HCT116 (cell line): ENCODE measurements around the gene BICD1. TPM values are rescaled to one million over a fixed set of nuclear protein-coding genes. Genes with fewer than 3 reads are reported as not detected.

ENCODE experiments used
- ATAC-seq: fragments of 200-7000 bp; cut with Tn5 transposase; 2 replicates; pipeline ENCODE4 v1.9.1; 2020; ENCODE audit warnings: mild to moderate bottlenecking, moderate library complexity
- BruUV-seq: library from RNA; stranded (reverse); fragments of 400-500 nt; replicated peaks from 2 replicates; lab custom pipeline; 2021; lab: Mats Ljungman, UMichigan
- CTCF ChIA-PET: fragments of 300-600 bp; sonication (Branson Sonifier 250); formaldehyde crosslinking; loops from one replicate; lab custom pipeline; 2021; ENCODE audit warnings: antibody characterized with exemption; lab: Charles Lee
- POLR2A ChIA-PET: fragments of 300-600, 350-600 bp; sonication (Branson Sonifier 250); formaldehyde crosslinking; loops from one replicate; lab custom pipeline; 2021; ENCODE audit warnings: antibody characterized with exemption; lab: Charles Lee
- RAD21 ChIA-PET, 2 experiments: fragments of 300-600 bp; sonication (Branson Sonifier 250); formaldehyde crosslinking; loops; one replicate each; lab custom pipeline; 2023; ENCODE audit warnings: low total read pairs in 2 of 2; ENCODE audit not compliant: uncharacterized antibody in 2 of 2, unreplicated experiment in 2 of 2, low non-redundant PET in 1 of 2; lab: Charles Lee
- DNase-seq: peaks from one replicate; pipeline ENCODE4 v3.0.0-alpha.2; 2010; ENCODE audit warnings: low read depth, low spot score
- H2AFZ ChIP-seq: fragments of 200-600 bp; shearing (Covaris generic), sonication (generic); 2 replicates; pipeline ENCODE4 v1.6.1; 2017; ENCODE audit warnings: low read depth, mixed run types, mixed read lengths, antibody characterized with exemption, low read length; ENCODE audit not compliant: poor library complexity, severe bottlenecking
- H3K27ac ChIP-seq: 2 replicates; pipeline ENCODE4 v1.5.1; 2012; ENCODE audit warnings: low read depth, low read length
- H3K27me3 ChIP-seq: fragments of 200-600 bp; sonication (generic); 2 replicates; pipeline ENCODE4 v1.6.1; 2016; ENCODE audit warnings: mixed run types, low read length, mixed read lengths; ENCODE audit not compliant: insufficient read depth
- H3K36me3 ChIP-seq, 2 experiments: fragments of 200-500 bp in 1 of 2; fragments of 200-600 bp in 1 of 2; sonication (Bioruptor generic) in 1 of 2; sonication (generic) in 1 of 2; 2 replicates each; pipeline versions ENCODE4 v1.5.1 to v1.6.1; 2014 to 2016; ENCODE audit warnings: low read length in 2 of 2, inconsistent platforms in 1 of 2, mixed read lengths in 1 of 2, mixed run types in 1 of 2; ENCODE audit not compliant: insufficient read depth in 2 of 2, control insufficient read depth in 1 of 2
- H3K4me1 ChIP-seq, 2 experiments: fragments of 200-600 bp in 1 of 2; sonication (generic) in 1 of 2; 2 replicates each; pipeline versions ENCODE4 v1.5.1 to v1.6.1; 2012 to 2017; ENCODE audit warnings: low read length in 2 of 2, inconsistent platforms in 1 of 2, mild to moderate bottlenecking in 1 of 2, mixed read lengths in 1 of 2, mixed run types in 1 of 2, moderate library complexity in 1 of 2; ENCODE audit not compliant: insufficient read depth in 2 of 2, control insufficient read depth in 1 of 2
- H3K4me2 ChIP-seq: fragments of 200-600 bp; sonication (generic); 2 replicates; pipeline ENCODE4 v1.6.1; 2017; ENCODE audit warnings: mixed run types, low read length, mixed read lengths
- H3K4me3 ChIP-seq, 2 experiments: fragments of 200-600 bp in 1 of 2; sonication (generic) in 1 of 2; replicated peaks in 1 of 2; 2 replicates each; pipeline ENCODE4 v1.5.1; 2011 to 2016; ENCODE audit warnings: low read length in 2 of 2, control low read depth in 1 of 2, low read depth in 1 of 2, mild to moderate bottlenecking in 1 of 2, mixed read lengths in 1 of 2, mixed run types in 1 of 2
- H3K79me2 ChIP-seq: fragments of 200-600 bp; sonication (generic); 2 replicates; pipeline ENCODE4 v1.6.1; 2017; ENCODE audit warnings: mild to moderate bottlenecking, mixed run types, low read length, moderate library complexity, mixed read lengths; ENCODE audit not compliant: insufficient read depth
- H3K9ac ChIP-seq: fragments of 200-600 bp; sonication (generic); 2 replicates; pipeline ENCODE4 v1.6.1; 2016; ENCODE audit warnings: low read length, mixed read lengths
- H3K9me2 ChIP-seq: fragments of 200-600 bp; sonication (generic), shearing (Covaris generic); 2 replicates; pipeline ENCODE4 v1.6.1; 2017; ENCODE audit warnings: mixed run types, mild to moderate bottlenecking, moderate library complexity; ENCODE audit not compliant: insufficient read depth
- H3K9me3 ChIP-seq, 2 experiments: fragments of 200-500 bp in 1 of 2; fragments of 200-600 bp in 1 of 2; sonication (Bioruptor generic) in 1 of 2; sonication (generic) in 1 of 2; 2 replicates each; pipeline ENCODE4 v1.6.1; 2014 to 2017; ENCODE audit warnings: low read length in 2 of 2, mixed read lengths in 2 of 2, inconsistent platforms in 1 of 2, low read depth in 1 of 2, mild to moderate bottlenecking in 1 of 2, mixed run types in 1 of 2, moderate library complexity in 1 of 2; ENCODE audit not compliant: control insufficient read depth in 1 of 2, insufficient read depth in 1 of 2
- H4K20me1 ChIP-seq: fragments of 200-600 bp; sonication (generic), shearing (Covaris generic); 2 replicates; pipeline ENCODE4 v1.6.1; 2017; ENCODE audit warnings: mixed run types, mild to moderate bottlenecking, moderate library complexity; ENCODE audit not compliant: insufficient read depth
- CEBPB ChIP-seq: IDR thresholded peaks from 2 replicates; pipeline ENCODE4 v1.6.1; 2012; ENCODE audit warnings: low read depth
- CTCF ChIP-seq, 3 experiments: fragments of 200-600 bp in 1 of 3; sonication (generic) in 1 of 3; IDR thresholded peaks in 2 of 3; conservative IDR thresholded peaks in 1 of 3; 2 replicates each; pipeline ENCODE4 v1.5.1; 2012 to 2017; ENCODE audit warnings: low read depth in 2 of 3, low read length in 2 of 3, antibody characterized with exemption in 1 of 3, borderline replicate concordance in 1 of 3, control low read depth in 1 of 3, mild to moderate bottlenecking in 1 of 3, mixed read lengths in 1 of 3, mixed run types in 1 of 3, moderate library complexity in 1 of 3; ENCODE audit not compliant: insufficient read depth in 1 of 3
- EGR1 ChIP-seq: IDR thresholded peaks from 2 replicates; pipeline ENCODE4 v1.6.1; 2012; ENCODE audit warnings: low read depth
- ELF1 ChIP-seq: IDR thresholded peaks from 2 replicates; pipeline ENCODE4 v1.6.1; 2012; ENCODE audit warnings: low read depth, borderline replicate concordance
- EZH2 ChIP-seq: fragments of 200-600 bp; sonication (generic); IDR thresholded peaks from 2 replicates; pipeline ENCODE4 v1.6.1; 2017; ENCODE audit warnings: antibody characterized with exemption, mixed run types
- SIN3A ChIP-seq: IDR thresholded peaks from 2 replicates; pipeline ENCODE4 v1.6.1; 2012; ENCODE audit warnings: low read depth
- SP1 ChIP-seq: IDR thresholded peaks from 2 replicates; pipeline ENCODE4 v1.6.1; 2012; ENCODE audit warnings: low read depth
- TCF7L2 ChIP-seq: IDR thresholded peaks from 2 replicates; pipeline ENCODE4 v1.7.0; 2011; ENCODE audit warnings: borderline replicate concordance, inconsistent platforms; ENCODE audit not compliant: insufficient read depth, insufficient read length; ENCODE audit errors: extremely low read depth
- ZBTB33 ChIP-seq: IDR thresholded peaks from 2 replicates; pipeline ENCODE4 v1.6.1; 2011; ENCODE audit warnings: mild to moderate bottlenecking, low read length, moderate library complexity; ENCODE audit not compliant: insufficient replicate concordance; ENCODE audit errors: extremely low read depth
- ZNF274 ChIP-seq: fragments of 200-500 bp; sonication (Bioruptor generic); IDR thresholded peaks from 2 replicates; pipeline ENCODE4 v1.6.1; 2014; ENCODE audit warnings: mild to moderate bottlenecking, low read depth, low read length, inconsistent platforms
- intact Hi-C: fragments of 100-400 bp; cut with micrococcal nuclease; formaldehyde crosslinking; loops from 2 replicates; pipeline ENCODE4 v1.10.0; 2022
- total RNA-seq: library from RNA; stranded (reverse); gene quantifications from one replicate; pipeline ENCODE4 v1.2.1, GENCODE V29; 2021; ENCODE audit not compliant: unreplicated experiment
- TF ChIP-seq, protein P1 (sequence below): IDR thresholded peaks from 2 replicates; pipeline ENCODE4 v1.6.1; 2012; ENCODE audit warnings: low read depth

Gene BICD1
- total RNA-seq, 1 experiment from 2014 or later: 32.5 TPM

GRCh38 chr12:32402946-32403345, 296.3 kb downstream of the BICD1 start:
- no peak overlapping the region for H3K9ac ChIP-seq
- ATAC-seq (no peak), DNase-seq (no peak)
- H3K36me3 ChIP-seq: no peaks in the 10 kb centered on the region
- peaks cover 22% of the 10 kb centered on the region for H3K79me2 ChIP-seq
- ChIA-PET CTCF (no interaction called here), RAD21 (interaction anchor here in 1 of 2 experiments (0.7 kb wide), 1 partner anchor 37 kb away, joined by 3 read pairs; no protein-coding TSS in a partner anchor), POLR2A (interaction anchor here (0.6 kb wide), 1 partner anchor 40 kb away, joined by 3 read pairs; no protein-coding TSS in a partner anchor)
- peaks cover 16 to 26% of the 10 kb centered on the region in 2 experiments for H3K4me1 ChIP-seq
- no peaks in the 10 kb centered on the region for H4K20me1 ChIP-seq
- H3K4me3 ChIP-seq: no peak overlapping the region
- no peaks in the 10 kb centered on the region for H3K27me3 ChIP-seq
- BruUV-seq: no TSS peak
- intact Hi-C loops: no loop called here
- no peaks in the 10 kb centered on the region for H3K9me3 ChIP-seq
- H3K4me2 ChIP-seq: no peak overlapping the region
- H3K27ac ChIP-seq: no peak overlapping the region
- no peaks in the 10 kb centered on the region for H3K9me2 ChIP-seq
- no peak overlapping the region for H2AFZ ChIP-seq
- no peak for TF ChIP-seq SIN3A
- TF ChIP-seq ELF1: no peak
- no peak for TF ChIP-seq TCF7L2
- no peak for TF ChIP-seq ZNF274
- TF ChIP-seq CTCF (IDR thresholded peaks at IDR 0.05 in 2 of 3, conservative IDR thresholded peaks at IDR 0.05 in 1 of 3; ENCODE audit: borderline replicate concordance in 1 of 3, insufficient read depth in 1 of 3, low read depth in 2 of 3, low read length in 2 of 3): no peak
- TF ChIP-seq CEBPB: no peak
- no peak for TF ChIP-seq ZBTB33
- no peak for TF ChIP-seq EZH2
- no peak for TF ChIP-seq EGR1
- no peak for TF ChIP-seq SP1
- TF ChIP-seq, protein P1, sequence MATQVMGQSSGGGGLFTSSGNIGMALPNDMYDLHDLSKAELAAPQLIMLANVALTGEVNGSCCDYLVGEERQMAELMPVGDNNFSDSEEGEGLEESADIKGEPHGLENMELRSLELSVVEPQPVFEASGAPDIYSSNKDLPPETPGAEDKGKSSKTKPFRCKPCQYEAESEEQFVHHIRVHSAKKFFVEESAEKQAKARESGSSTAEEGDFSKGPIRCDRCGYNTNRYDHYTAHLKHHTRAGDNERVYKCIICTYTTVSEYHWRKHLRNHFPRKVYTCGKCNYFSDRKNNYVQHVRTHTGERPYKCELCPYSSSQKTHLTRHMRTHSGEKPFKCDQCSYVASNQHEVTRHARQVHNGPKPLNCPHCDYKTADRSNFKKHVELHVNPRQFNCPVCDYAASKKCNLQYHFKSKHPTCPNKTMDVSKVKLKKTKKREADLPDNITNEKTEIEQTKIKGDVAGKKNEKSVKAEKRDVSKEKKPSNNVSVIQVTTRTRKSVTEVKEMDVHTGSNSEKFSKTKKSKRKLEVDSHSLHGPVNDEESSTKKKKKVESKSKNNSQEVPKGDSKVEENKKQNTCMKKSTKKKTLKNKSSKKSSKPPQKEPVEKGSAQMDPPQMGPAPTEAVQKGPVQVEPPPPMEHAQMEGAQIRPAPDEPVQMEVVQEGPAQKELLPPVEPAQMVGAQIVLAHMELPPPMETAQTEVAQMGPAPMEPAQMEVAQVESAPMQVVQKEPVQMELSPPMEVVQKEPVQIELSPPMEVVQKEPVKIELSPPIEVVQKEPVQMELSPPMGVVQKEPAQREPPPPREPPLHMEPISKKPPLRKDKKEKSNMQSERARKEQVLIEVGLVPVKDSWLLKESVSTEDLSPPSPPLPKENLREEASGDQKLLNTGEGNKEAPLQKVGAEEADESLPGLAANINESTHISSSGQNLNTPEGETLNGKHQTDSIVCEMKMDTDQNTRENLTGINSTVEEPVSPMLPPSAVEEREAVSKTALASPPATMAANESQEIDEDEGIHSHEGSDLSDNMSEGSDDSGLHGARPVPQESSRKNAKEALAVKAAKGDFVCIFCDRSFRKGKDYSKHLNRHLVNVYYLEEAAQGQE: no peak
